CMK (cell line): ENCODE results near the gene CSNK1G1.
"Not testable (repeated sequence)": the region's sequence is repeated elsewhere in the genome, so short reads cannot be mapped to it uniquely, and the experiment has no call there.

Source experiments
- DNase-seq: peaks from one replicate; pipeline ENCODE4 v3.0.0-alpha.2; 2010; ENCODE audit warnings: low read depth

Gene CSNK1G1

DNA sequence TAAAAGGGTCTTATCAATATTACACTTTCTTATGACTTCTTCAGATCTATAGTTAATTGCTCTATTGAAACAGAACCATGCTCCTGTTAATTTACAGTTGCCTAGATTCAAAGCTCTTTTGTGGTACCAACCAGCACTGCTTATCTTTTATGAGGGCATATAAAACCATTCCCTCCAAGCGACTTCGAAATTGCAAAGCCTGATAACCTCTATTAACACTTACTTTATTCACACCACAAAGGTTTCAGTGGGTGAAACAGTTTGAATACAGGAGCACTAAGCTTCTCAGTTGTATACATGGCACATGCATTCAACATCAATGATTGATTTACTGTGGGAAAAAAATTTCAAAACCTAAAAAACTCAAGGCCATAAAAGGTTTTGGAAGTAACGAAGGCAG, 118.3 kb downstream of the CSNK1G1 start:
- no peak for DNase-seq

- DNase-seq: no peak
Measured at GRCh38 chr15:64236156-64236894, 119.6 kb downstream of the CSNK1G1 start.

GRCh38 chr15:64235552-64235951, 120.4 kb downstream of the CSNK1G1 start:
- no peak for DNase-seq

DNA sequence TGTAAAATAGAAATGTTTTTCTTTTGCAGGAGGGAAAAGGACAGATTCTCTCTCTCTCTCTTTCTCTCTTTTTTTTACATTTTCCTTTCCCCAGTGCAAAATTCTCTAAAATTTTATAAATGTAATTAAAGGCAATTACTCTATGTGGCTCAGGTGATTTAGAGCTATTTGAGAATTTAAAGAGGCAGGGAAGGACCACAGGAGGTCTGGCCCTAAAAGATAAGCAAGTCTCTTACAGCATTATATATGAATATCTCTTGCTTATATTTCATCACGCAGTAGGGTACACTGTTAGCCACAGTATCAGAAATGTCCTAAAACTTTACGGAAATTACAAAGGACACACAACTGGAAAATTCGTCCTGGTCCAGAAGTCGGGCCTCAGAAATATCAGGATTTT, 122.7 kb downstream of the CSNK1G1 start:
- DNase-seq: no peak

DNA sequence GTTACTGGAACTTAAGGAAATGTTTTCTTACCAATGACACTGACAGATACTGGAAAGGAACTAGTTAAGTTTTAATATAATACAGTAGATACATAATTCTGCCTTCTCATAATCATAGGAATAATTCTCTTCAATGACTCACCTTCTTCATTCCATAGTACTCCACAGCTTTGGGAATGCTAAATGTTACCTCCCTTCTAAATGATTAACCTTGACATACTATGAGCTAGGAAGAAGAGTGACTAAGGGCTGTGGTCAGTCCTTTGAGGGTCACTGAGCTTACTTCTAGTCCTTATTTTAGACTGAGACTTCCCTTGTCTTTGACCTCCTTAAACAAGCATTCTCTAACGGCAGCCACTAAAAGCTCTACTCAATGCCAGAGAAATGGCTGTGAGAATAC, 123.6 kb downstream of the CSNK1G1 start:
- no peak for DNase-seq

GRCh38 chr15:64229129-64229724, 126.7 kb downstream of the CSNK1G1 start:
- no peak for DNase-seq

GRCh38 chr15:64225804-64226203, 130.2 kb downstream of the CSNK1G1 start:
- DNase-seq: no peak

DNA sequence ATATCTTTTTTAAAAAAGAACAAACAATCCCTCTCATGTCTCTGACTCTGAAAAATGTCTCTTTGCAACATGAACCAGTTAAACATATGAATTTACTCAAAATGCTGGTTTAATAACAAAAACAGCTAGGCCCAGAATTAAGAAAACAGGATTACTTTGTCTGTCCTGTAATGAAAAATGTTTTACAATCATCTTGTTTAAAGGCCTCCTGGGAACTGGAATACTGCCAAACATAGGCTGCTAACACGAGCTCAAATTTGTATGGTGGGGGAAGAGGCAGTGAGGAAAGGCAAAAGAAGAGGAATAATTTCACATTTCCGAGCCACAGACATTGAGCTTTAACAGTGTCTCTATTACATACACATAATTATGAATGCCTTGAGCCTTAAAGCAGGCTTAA, 131.5 kb downstream of the CSNK1G1 start:
- no peak for DNase-seq

- no peak for DNase-seq
Measured at GRCh38 chr15:64223882-64224281, 132.1 kb downstream of the CSNK1G1 start.

DNA sequence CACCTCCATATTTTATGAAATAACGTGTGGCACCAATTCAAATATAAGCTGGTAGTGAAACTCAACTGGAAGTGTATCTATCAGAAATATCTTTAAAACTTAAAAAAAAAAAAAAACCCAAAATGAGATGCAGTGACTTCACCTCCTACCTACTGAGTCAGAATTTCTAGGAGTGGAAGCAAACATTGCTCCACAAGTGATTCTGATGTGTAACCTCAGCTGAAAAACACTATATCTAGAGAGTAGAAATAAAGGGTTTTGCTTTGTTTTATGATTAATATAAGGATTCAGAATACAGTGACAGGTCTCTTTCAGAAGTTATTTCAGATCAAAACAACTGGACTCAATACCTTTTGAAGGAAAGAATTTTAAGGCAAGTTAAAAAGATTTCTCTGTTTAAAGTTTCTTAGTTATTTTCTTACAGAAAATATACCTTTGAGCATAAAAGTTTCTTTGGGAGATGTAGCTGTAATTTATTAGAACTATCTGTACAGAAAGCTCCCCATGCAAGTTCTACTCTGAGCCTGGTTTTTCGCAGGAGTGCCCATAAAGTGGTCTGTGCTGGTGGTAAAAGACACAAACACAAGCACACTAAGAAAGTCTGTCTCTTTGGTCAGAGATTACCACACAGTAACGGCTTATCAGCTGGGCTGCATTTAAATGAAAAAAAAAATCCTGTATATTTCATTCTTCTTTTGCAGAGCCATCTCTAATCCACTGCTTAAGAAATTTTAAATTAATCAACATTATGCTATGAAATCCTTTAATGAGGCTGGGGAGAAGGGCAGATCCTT, 133.2 kb downstream of the CSNK1G1 start:
- DNase-seq: no peak

DNA sequence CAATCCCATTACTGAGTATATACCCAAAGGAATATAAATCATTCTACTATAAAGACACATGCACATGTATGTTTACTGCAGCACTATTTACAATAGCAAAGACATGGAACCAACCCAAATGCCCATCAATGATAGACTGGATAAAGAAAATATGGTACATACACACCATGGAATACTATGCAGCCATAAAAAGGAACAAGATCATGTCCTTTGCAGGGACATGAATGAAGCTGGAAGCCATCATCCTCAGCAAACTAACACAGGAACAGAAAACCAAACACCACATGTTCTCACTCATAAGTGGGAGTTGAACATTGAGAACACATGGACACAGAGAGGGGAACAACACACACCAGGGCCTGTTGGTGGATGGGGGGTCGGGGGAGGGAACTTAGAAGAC, 134.1 kb downstream of the CSNK1G1 start:
- DNase-seq: not testable (repeated sequence)

- not testable (repeated sequence) for DNase-seq
Measured at GRCh38 chr15:64217429-64217750, 138.6 kb downstream of the CSNK1G1 start.

GRCh38 chr15:64216730-64217428, 139.1 kb downstream of the CSNK1G1 start:
- no peak for DNase-seq

- no peak for DNase-seq
Measured at GRCh38 chr15:64216196-64216595, 139.8 kb downstream of the CSNK1G1 start.

- no peak for DNase-seq
Measured at GRCh38 chr15:64213646-64214045, 142.3 kb downstream of the CSNK1G1 start.

DNA sequence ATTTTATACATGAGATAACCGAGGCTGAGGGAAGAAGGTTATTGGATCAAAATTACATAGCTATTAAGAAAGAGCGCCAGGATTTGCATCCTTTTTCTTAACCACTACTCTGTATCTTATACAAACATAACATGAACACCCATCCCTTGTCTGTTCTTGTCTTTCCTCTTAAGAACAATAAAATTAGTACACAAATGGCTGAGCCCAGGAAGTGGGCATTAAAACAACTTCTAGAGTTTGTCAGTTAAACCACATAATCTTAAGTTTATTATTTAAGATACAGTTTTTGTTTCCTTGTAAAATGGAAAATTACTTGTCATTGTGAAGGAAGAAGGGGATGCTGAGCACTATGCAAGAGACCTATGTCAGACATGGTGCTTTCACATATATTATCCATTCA, 144.3 kb downstream of the CSNK1G1 start:
- DNase-seq: no peak

GRCh38 chr15:64210371-64210770, 145.6 kb downstream of the CSNK1G1 start:
- no peak for DNase-seq

DNA sequence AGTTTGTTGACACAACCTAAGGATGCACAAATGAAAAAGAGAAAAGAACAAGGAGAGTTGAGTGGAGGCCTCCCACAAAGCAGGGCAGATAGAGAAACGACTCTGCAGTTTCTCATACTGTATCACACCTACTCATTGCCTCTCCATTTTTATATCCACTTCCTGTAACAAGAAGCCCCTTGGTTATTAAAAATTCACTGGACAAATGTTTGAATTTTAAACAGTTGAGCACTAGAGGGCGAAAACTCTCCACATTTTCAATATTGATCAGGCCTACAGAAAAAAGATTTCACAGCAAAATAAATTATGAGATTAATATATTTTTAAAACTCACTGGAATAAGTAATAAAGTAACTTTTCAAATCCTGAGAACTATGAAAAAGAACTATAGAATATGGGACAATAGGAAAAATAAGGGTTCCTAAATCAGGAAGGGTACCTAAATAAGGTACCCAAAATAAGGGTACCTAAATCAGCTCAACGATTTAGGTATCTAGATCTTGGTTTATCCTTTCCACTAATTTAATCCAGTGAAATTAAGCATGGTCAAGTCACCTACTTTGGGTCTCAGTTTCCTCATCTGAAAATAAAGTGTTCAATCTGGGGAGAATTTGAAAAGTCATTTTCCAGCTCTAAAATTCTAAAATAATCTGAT, 146.2 kb downstream of the CSNK1G1 start:
- no peak for DNase-seq

DNA sequence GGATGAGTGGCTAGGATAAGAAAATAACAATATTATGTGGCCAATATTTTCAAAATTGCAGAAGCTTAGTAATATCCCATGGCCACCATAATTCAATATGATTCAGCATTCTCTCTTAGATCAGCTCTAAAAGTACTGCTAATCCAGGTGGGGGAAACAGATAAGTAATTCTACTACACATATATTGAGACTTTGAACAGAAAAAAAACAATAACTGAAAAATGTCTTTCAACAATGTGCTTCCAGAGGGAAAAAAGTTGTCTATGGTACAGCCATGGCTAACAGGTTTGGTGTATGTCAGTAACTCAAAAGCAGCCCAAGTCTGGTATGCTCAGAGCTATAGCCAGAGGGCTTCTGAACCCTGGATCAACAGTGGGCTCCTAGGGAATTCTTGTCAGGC, 150.8 kb downstream of the CSNK1G1 start:
- no peak for DNase-seq

GRCh38 chr15:64197425-64197824, 158.5 kb downstream of the CSNK1G1 start:
- DNase-seq: no peak

- DNase-seq: no peak
Measured at GRCh38 chr15:64193971-64194370, 162.0 kb downstream of the CSNK1G1 start.
